Measurements from ENCODE around the gene ZSCAN31.
A peak's percentile ranks its signal among the peaks of the same experiment; 100 is the strongest.

The ZSCAN31 gene

GRCh38 chr6:28280595-28281287 lies 55.2 kb downstream of the ZSCAN31 start:
- no peak for DNase-seq (ENCODE audit: low read depth)
- no peak for TF ChIP-seq CTCF (IDR thresholded peaks at IDR 0.05; ENCODE audit: control insufficient read depth, insufficient read depth, low read depth, low read length, missing control alignments)
- peak overlapping the region; percentile 75 for H3K4me3 ChIP-seq (ENCODE audit: control insufficient read depth, low read depth, low read length)

DNA sequence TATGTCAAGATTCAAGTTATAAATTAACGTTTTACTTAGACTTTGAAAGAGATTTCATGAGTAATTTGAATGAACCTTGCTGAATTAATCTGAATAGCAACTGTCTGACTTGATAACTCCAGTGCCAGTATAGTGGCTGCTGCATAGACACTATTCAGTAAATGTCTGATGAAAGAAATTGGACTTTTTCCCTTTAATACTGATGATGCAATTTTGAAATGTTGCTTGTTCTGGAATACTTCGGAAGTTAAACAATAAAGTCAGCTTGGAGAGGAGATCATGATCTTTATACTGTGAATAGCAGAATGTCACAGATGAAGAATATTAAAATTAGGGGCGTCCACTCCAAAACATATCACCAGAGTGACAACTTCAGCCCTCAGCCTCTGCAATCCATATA lies 58.2 kb downstream of the ZSCAN31 start:
- TF ChIP-seq CTCF (IDR thresholded peaks at IDR 0.05; ENCODE audit: control insufficient read depth, insufficient read depth, low read depth, low read length, missing control alignments), result no peak
- DNase-seq (ENCODE audit: low read depth), result no peak
- no peak overlapping the region for H3K4me3 ChIP-seq (ENCODE audit: control insufficient read depth, low read depth, low read length)

- H3K4me3 ChIP-seq (ENCODE audit: control insufficient read depth, low read depth, low read length), result no peak overlapping the region
- DNase-seq (ENCODE audit: low read depth), result no peak
- no peak for TF ChIP-seq CTCF (IDR thresholded peaks at IDR 0.05; ENCODE audit: control insufficient read depth, insufficient read depth, low read depth, low read length, missing control alignments)
These were observed 61.1 kb downstream of the ZSCAN31 start for GRCh38 chr6:28274888-28275287.

Measured in AG09309 (cell line).